Cerebellar nuclear complex (tissue), 1 donor: Measurements from ENCODE around the gene AP2M1.
A peak's percentile ranks its signal among the peaks of the same experiment; 100 is the strongest.
"Not testable (repeated sequence)": the region's sequence is repeated elsewhere in the genome, so short reads cannot be mapped to it uniquely, and the experiment has no call there.

Experiments used
- DNase-seq, 2 experiments: peaks; one replicate each; lab custom pipeline; 2025; lab: John Stamatoyannopoulos, UW

The AP2M1 gene

GRCh38 chr3:184174646-184175492 lies at the start of gene AP2M1:
Gene AP2M1 (plus strand): TSS chr3:184174855. CDS start chr3:184176994, 2,139 bp downstream.
- DNase-seq = peak; percentile 93 to 98

- DNase-seq = no peak
Observed at GRCh38 chr3:184126006-184126405, 48.6 kb upstream of the AP2M1 start.

GRCh38 chr3:184129012-184129411 lies 45.6 kb upstream of the AP2M1 start:
- no peak for DNase-seq

- DNase-seq = no peak
Observed at GRCh38 chr3:184132945-184133344, 41.7 kb upstream of the AP2M1 start.

GRCh38 chr3:184133840-184134745 lies 40.6 kb upstream of the AP2M1 start:
- DNase-seq = peak; percentile 35 to 65

- DNase-seq = no peak
Observed at GRCh38 chr3:184134746-184135148, 39.9 kb upstream of the AP2M1 start.

- DNase-seq = peak; percentile 11 to 86
Observed at GRCh38 chr3:184135149-184135910, 39.3 kb upstream of the AP2M1 start, which contains the start of gene EIF2B5. Gene EIF2B5 (plus strand): TSS chr3:184135358. CDS start chr3:184135386, 28 bp downstream.

GRCh38 chr3:184135911-184136260 lies 38.8 kb upstream of the AP2M1 start:
- DNase-seq = no peak

GRCh38 chr3:184140436-184140835 lies 34.2 kb upstream of the AP2M1 start:
- DNase-seq = no peak

GRCh38 chr3:184142199-184142598 lies 32.5 kb upstream of the AP2M1 start:
- DNase-seq = no peak

- DNase-seq = no peak
Observed at GRCh38 chr3:184143327-184143726, 31.3 kb upstream of the AP2M1 start.

- DNase-seq = no peak
Observed at GRCh38 chr3:184144505-184144904, 30.1 kb upstream of the AP2M1 start.

GRCh38 chr3:184145111-184145524 lies 29.5 kb upstream of the AP2M1 start:
- DNase-seq = peak in 1 of 2 experiments; percentile 36

GRCh38 chr3:184145751-184146270 lies 28.8 kb upstream of the AP2M1 start:
- no peak for DNase-seq

- DNase-seq = no peak
Observed at GRCh38 chr3:184148076-184148475, 26.6 kb upstream of the AP2M1 start.

GRCh38 chr3:184149123-184149522 lies 25.5 kb upstream of the AP2M1 start:
- DNase-seq = no peak

- not testable (repeated sequence) for DNase-seq
Observed at GRCh38 chr3:184149770-184150169, 24.9 kb upstream of the AP2M1 start.

GRCh38 chr3:184154885-184155643 lies 19.6 kb upstream of the AP2M1 start, which contains the start of gene DVL3:
Gene DVL3 (plus strand): TSS chr3:184155377. CDS start chr3:184155636, 259 bp downstream.
- no peak for DNase-seq

- no peak for DNase-seq
Observed at GRCh38 chr3:184155644-184156521, 18.8 kb upstream of the AP2M1 start.

GRCh38 chr3:184156522-184156955 lies 18.1 kb upstream of the AP2M1 start:
- no peak for DNase-seq
